GM19240 (cell line): ENCODE data around the gene PSMB8.
"Not testable (repeated sequence)": the region's sequence is repeated elsewhere in the genome, so short reads cannot be mapped to it uniquely, and the experiment has no call there.

Experiments
- DNase-seq: peaks from one replicate; pipeline ENCODE4 v3.0.0; 2011; ENCODE audit warnings: low spot score; ENCODE audit not compliant: insufficient read length

PSMB8 gene

DNA sequence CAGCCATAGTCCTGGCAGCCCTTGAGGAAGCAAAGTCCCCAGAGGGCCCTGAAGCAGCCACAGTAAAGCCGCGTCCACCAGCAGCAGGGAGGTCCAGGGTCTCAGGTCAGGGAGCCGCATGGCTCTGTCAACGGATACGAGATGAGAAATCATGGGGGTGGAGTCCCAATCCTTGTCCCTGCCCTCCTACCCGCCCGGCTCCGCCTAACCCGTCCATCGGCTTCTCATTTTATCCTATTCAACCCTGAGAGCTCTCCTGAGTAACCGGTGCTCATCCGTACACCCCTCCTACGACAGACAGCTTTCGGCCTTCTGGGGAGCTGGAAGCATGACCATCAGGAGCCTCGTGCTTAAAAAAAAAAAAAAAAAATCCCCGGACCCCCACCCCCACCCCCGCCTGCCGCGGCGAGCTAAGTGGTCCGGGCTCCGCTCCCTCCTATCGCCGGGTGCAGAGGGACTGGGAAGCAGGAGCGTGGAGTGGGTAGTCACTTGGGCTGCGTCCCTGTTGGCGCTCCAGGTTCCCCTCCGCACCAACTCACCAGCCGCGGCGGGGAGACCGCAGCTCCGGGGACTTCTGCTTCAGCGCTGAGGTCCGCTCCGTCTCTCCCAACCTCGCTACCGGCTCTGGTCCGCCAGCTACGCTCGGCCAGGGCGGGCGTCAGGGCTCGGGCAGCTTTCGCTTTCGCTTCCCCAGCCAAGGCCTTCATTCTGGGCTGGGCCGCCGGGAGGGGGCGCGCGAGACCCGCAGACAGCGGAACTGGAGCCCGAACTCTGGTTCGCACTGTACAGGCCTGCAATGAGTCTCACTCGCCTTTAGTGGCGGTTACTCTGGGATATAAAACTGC lies 5.5 kb downstream of the PSMB8 start, which contains the start of gene TAP2:
TAP2 (minus strand) TSS at position 626 of the 845 bp plus-strand sequence; CDS start at position 120, 506 bp downstream.
- DNase-seq: peak; percentile 77

DNA sequence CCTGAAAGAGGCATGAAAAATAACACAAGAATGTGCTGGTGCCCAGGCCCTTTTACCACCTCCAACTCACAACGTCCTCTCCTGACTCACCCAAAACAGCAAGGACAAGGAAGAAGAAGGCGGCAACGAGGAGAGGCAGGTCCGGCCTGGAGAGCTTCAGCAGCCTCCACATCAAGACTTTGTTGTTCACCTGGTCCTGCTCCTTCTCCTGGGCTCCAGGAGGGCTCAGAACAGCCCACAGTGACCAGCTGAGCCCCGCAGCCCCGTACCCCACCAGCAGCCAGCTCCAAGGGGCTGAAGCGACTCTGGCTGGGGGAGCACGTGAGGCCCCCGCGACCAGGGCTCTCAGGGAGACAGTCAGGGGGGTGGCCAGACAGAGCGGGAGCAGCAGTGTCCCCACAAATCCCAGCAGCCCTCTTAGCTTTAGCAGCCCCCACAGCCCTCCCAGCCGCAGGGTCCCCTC lies 6.2 kb downstream of the PSMB8 start:
- no peak for DNase-seq

DNA sequence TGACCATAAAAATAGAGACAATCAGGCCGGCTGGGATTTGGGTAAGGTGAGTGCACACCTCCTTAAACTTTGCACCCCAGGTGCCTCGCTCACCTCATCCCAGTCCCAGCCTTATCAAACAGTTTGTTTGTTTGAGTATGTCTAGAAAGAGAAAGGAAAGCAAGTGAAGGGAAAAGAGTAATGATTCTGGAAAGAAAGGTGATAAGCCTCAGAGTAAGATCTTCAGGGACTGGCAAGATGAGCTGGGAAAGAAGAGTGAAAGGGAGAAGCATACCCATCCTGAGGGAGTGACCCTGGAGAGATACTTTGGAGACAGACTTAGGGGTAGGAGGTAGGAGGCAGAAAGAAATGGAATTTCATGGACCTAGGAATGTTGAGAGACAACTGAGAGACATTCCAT lies 7.0 kb downstream of the PSMB8 start:
- no peak for DNase-seq

DNA sequence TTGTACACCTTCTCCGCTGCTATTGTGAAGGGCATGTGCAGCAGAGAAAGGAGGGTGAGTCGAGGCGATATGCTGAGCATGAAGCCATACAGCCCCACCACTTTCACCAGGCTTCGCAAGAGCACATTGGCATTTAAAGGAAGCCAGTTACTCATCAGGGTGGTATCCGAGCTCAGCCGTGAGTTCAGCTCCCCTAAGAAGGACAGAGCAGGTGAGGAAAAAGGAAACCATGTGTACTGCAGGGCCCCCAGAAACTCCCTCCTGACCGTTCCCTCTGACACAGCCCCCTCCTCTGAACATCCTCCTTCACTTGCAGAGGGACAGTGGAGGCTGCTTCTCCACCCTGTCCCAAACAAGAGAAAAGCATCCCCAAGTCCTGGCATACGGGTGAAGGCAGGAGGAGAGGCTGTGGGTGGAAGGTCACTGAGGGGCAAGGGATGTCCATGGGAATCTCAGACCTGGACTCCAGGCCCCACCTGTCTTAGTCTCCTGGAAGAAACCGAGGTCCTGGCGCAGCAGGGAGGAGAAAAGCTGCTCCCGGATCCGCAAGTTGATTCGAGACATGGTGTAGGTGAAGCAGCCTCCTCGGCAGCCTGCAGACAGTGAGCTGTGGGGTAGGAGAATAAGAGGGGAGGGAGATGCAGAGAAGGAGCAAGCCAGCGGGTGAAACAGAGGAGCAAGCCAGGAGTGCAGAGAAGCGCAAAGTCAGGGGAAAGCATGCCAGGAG lies 8.5 kb downstream of the PSMB8 start:
- no peak for DNase-seq

DNA sequence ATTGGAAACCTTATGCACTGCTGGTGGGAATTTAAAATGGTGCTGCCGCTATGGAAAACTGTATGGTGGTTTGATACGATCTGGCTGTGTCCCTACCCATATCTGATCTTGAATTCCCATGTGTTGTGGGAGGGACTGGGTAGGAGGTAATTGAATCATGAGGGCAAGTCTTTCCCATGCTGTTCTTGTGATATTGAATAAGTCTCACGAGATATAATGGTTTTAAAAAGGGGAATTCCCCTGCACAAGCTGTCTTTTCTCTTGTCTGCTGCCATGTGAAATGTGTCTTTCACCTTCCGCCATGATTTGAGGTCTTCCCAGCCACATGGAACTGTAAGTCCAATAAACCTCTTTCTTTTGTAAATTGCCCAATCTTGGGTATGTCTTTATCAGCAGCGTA lies 10.2 kb downstream of the PSMB8 start:
- no peak for DNase-seq

DNA sequence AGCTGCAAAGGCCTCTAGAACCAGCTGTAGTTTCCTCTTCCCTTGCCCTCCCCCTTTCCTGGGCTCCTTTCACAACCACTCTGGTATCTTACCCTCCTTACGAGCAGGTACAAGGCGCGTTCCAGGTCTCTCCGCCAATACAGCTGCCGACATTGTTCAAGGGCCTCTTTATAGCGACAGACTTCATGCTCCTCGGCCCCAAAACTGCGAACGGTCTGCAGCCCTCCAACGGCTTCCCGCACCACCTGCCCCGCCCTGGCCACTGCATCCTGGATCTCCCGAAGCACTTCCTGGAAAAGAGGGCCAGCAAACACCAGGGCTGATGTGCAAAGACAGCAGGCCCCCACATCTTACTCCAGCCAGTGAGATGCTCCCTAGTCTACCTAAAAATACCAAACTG lies 11.3 kb downstream of the PSMB8 start:
- DNase-seq: no peak

DNA sequence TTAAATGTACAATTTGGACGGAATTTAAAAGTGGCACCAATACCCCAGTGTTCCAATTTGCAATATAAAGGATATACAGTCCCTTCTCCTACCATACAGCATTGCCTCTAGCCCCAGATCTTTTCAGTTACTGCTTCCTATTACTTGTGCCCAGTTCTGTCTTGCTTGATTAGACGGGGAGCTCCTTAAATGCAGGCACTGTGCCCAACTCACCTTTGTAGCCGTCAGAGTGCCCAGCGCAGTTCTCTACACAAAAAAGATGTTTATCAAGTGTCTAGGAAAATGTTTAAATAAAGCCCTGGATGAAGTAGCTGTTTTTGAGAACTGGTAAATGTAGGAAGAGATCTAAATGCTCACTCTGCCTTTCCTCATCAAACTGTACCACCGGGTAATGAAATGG lies 12.9 kb downstream of the PSMB8 start:
- DNase-seq: no peak

DNA sequence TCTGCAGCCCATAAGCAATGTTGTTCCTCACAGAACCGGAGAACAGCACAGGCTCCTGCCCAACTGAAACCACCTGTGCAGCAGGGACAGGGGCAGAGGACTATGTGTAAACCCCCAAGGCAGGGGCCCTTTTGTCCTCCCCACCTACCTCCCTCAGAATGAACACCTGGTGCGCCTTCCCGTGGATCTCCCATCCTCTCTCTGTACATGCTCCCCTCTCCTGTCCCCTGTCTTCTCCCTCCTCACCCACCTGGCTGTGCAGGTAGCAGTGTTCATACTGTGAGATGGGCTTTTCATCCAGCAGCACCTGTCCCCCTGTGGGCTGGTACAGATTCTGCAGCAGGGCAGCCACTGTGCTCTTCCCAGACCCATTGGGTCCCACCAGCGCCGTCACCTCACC lies 13.8 kb downstream of the PSMB8 start:
- no peak for DNase-seq

DNA sequence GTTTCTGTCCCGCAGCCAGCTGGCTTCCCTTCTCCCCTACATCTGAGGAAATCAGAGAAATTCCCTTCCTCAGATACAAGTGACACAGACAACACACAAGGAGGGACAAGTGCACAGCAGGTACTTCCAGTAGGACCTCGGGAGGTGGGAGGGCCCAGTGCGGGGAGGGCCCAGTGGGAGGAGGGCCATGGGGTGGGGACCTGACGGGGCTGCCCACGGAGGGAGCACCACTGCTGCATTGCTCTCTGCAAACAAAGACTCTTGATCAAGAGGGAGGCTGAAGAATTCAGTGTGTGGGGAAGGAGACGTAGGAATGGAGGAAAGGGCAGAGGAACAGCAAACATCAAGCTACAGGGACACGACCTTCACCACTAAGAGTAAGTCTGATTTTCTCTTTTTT lies 14.4 kb downstream of the PSMB8 start:
- DNase-seq: no peak

DNA sequence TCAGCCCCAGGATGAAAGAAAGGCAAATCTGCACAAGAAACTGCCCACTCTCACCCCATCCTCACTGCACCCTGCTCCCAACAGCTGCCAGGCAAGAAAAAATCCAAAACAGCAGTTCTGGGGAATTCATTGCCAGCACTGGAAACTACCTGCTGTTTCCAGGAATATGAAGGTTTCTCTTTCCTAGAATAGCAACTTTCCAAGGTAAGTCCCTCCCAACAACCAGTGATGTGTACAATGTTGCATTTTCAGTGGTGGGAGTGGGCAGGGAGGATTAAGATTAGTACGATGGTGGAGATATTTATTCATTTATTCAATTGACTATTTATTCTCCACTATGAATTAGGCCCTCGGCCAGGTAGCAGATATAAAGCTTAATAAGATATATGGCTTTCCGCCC lies 16.8 kb downstream of the PSMB8 start:
- no peak for DNase-seq

DNA sequence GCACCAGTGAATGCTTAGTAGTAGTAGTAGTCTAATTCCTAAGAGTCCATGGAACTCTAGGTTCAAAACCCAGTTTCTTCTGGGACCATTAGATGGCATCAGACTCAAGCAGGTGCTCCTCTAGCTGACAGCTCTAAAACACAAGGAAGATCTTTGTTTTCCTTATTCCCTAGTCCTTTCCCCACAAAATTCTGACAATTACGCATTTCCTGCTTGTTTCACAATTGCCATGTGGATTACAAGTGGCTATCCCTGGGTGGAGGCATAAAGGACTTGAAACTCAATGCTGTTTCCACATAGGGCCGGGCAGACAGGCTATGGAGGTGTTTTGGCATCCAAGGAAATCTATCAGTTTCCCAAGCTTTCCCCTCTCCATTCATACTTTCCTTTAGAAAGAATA lies 17.9 kb downstream of the PSMB8 start:
- no peak for DNase-seq

DNA sequence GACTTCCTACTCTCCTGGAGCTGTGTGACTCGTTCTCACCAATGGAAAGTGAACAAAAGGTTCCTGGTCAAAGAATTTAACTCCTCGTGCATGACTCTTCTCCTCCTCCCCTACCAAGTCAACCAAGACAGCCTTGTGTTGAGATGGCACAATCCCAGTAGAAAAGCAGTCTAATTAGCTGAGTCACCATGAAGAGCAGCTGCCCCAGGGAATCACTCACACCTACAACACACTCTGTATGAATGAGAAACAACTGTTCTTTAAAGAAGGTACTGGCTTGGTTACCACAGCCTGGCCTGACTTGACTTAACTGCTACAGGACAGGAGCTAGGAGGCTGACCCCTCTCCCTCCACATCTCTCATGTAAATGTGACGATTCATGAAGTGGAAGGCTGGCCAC lies 24.1 kb downstream of the PSMB8 start:
- no peak for DNase-seq

DNA sequence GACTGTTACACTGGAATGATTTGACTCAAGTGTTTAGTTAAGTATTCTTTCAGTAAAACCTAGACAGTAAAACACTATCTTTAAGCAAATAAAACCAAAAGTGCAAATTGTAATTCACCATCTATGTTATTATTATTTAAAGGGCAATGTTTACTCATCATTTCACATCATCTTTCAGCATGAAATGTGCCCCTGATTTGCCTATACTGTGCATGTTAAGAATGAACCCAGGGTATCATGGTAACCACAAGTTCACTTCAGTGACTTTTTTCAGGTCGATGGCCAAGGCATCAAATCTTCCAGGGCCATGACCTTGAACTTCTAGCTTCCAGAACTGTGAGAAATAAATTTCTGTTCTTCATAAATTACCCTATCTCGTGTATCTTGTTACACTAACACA lies 25.0 kb downstream of the PSMB8 start:
- no peak for DNase-seq

DNA sequence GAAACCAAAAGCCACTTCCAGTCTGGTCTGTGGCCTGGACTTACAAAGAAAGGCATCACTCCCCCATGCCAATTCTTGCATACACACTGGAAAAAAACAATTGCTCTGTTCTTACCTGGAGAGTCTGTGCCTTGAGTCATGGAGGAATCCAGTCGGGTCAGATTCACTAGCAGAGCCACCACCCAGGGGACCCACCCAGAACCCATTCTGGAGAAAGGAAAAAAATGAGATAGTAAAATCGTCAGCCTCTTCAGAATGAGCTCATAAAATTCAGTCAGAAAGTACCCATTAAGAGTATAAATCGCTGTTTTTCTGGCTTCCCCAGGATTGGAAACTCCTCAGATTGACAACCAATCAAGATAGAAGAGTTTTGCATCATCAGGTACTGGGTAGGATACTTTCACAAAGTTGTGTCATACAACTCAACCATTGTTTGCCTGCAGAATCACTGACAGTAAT lies 27.1 kb downstream of the PSMB8 start, which contains the start of gene HLA-DOB:
HLA-DOB (minus strand) TSS at position 257 of the 459 bp plus-strand sequence; CDS start at position 206, 51 bp downstream.
- no peak for DNase-seq

DNA sequence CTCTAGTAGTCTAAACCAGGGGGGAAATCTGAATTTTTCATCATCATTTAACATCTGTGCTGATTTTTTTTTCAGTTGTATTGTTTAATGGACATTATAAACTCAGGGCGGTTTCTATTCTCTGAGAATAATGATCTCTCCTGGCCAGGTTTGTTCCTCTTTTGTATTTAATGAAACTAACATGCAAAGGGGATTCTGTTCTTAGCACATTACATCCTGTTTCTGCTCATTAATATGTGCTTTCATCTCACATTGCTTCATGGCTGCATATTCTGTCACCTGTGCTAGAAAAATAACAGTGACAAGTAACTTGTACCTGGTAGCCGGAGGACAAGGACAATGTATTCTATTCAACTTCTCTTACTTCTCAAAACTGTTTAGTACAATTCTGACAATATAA lies 27.9 kb downstream of the PSMB8 start:
- no peak for DNase-seq

DNA sequence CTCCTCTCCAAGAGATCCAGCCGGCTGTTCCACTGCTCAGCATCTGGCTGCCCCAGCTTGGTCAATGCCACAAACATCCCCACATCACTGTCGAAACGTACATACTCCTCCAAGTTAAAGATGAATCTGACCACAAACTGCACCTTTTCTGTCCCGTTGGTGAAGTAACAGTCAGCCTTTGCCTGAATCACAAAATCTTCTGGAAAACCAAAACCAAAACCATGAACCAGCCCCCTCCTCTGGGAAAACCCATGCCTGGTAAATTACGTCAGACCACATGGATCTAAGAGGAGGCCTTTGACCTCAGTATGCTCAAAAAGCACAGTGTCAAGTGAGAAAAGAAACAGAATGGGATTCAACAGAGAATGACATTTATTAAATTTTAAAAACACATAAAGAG lies 28.7 kb downstream of the PSMB8 start:
- no peak for DNase-seq

DNA sequence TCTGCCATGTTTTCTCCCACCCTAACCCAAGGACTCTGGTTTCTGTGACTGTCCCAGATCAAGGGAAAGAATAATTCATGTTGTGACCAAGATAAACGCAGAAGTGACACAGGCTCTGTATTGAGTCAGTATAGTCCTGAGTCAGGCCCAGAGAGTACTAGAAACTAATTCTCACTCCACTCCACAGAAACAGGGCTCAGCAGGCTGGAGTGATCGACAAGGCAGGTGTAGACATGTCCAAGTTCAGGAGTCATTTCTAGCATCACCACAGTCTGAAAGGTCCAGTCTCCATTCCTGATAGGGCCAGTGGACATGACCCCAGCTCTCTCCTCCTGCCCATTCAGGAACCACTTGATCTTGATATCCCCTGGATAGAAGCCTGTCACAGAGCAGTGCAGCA lies 29.7 kb downstream of the PSMB8 start:
- no peak for DNase-seq

DNA sequence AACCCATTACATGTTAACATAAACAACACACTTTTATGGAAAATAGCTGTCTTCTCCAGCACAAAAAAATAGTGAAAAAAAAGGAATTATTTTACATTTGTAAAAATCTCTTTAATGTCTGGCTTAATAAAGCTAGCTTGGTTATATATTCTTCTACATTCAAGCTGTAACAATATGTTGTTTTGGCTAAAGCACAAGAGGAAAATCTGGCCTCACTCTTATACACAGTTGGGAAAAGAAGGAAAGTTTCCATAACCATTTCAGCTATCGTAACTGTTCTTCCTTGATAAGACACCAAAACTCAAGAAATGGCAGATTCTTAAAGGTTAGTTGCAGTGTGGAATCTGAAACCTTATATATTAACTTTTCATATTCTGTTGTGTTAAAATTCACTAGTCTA lies 34.7 kb downstream of the PSMB8 start:
- no peak for DNase-seq

DNA sequence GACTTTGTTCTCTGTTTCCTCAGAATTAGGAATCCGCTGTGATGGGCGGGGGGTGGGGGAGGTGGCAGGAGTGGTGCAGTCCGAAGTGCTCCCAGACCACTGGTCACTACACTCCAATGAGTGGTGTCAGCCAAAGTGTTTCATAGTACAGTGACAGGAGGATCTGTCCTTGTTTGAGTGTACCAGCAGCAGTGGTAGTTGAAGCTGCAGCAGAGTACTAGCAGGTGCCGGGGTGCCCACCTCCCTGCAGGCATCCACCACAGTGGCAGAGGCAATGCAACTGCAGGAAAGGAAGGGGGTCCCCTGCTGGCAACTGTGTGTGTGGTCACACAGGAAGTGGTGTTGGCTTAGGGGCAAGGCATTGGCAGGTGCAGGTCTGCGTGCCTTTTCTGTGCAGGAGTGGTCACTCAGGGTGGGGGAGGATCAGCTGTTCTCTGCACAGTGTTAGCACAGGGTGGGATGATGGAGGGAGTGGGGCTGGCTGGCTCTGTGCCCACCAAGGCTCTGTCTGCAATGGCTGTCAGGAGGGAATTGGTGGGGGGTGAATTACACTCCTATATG lies 36.7 kb downstream of the PSMB8 start:
- no peak for DNase-seq

DNA sequence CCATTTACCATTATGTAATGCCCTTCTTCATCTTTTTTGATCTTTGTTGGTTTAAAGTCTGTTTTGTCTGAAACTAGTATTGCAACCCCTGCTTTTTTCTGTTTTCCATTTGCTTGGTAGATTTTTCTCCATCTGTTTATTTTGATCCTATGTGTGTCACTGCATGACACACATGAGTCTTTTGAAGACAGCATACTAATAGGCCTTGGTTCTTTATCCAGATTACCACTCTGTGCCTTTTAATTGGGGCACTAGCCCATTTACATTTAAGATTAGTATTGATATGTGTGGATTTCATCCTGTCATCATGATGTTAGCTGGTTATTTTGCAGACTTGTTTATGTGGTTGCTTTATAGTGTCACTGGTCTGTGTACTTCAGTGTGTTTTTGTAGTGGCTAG lies 38.4 kb downstream of the PSMB8 start:
- DNase-seq: not testable (repeated sequence)

DNA sequence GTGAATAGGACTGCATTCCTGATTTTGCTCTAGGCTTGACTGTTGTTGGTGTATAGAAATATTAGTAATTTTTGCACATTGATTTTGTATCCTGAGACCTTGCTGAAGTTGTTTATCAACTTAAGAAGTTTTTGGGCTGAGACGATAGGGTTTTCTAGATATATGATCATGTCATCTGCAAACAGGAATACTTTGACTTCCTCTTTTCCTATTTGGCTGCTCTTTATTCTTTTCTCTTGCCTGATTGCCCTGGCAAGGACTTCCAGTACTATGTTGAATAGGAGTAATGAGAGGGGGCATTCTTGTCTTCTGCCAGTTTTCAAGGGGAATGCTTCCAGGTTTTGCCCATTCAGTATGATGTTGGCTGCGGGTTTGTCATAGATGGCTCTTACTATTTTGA lies 40.4 kb downstream of the PSMB8 start:
- DNase-seq: no peak

DNA sequence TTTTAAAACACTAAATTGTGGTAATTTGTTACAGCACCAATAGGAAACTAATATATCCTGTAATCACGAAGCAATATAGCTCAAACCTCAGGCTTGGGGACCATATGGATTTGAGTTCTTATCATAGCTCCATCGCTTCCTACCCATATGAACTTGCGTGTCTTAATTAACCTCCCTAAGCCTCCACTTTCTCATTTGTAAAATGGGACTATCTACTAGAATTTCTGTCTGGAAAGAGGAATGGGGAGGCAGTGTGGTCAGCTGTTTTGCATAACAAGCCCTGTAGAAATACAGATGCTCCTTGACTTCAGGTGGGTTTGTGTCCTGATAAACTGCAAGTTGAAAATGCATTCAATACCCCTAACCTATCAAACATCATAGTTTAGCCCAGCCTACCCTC lies 44.1 kb downstream of the PSMB8 start:
- DNase-seq: no peak
